ENCODE data around the gene ETV6.
A peak's percentile ranks its signal among the peaks of the same experiment; 100 is the strongest.

ETV6 gene

GRCh38 chr12:11660624-11661023 lies 11.2 kb downstream of the ETV6 start:
- peak overlapping the region; percentile 42 for H3K4me2 ChIP-seq (ENCODE audit: low read depth, low read length, poor library complexity, severe bottlenecking)
- TF ChIP-seq CTCF (conservative IDR thresholded peaks at IDR 0.05; ENCODE audit: low read length) (no peak), EZH2phosphoT487 (IDR thresholded peaks at IDR 0.05; ENCODE audit: borderline replicate concordance) (no peak)
- H2AFZ ChIP-seq (ENCODE audit: low read length), result no peak overlapping the region
- peaks cover 100% of the 10 kb centered on the region for H3K79me2 ChIP-seq (ENCODE audit: insufficient read depth, low read length)
- peaks cover 41% of the 10 kb centered on the region for H3K4me1 ChIP-seq (ENCODE audit: insufficient read depth, low read length, poor library complexity, severe bottlenecking)
- no peaks in the 10 kb centered on the region for H3F3A ChIP-seq (ENCODE audit: low read depth)
- no peaks in the 10 kb centered on the region for H3K9me2 ChIP-seq (replicated peaks; ENCODE audit: low read depth, low read length)
- no peak overlapping the region for H3K4me3 ChIP-seq (ENCODE audit: low read length, poor library complexity, severe bottlenecking)
- no peaks in the 10 kb centered on the region for H3K27me3 ChIP-seq (ENCODE audit: insufficient read depth, low read length, poor library complexity, severe bottlenecking)
- H3K9me3 ChIP-seq (ENCODE audit: insufficient read depth, low read depth, low read length), result no peaks in the 10 kb centered on the region
- no peak overlapping the region for H3K9ac ChIP-seq (ENCODE audit: low read depth, low read length, poor library complexity, severe bottlenecking)
- H3K36me3 ChIP-seq (ENCODE audit: insufficient read depth, low read length), result peaks cover 33% of the 10 kb centered on the region; the same call in 1 of the 2 replicates
- H4K20me1 ChIP-seq (ENCODE audit: insufficient read depth, low read length, poor library complexity, severe bottlenecking), result peaks cover 85% of the 10 kb centered on the region

GRCh38 chr12:11661491-11662089 lies 12.1 kb downstream of the ETV6 start:
- TF ChIP-seq CTCF (conservative IDR thresholded peaks at IDR 0.05; ENCODE audit: low read length) (no peak), EZH2phosphoT487 (IDR thresholded peaks at IDR 0.05; ENCODE audit: borderline replicate concordance) (no peak)
- Histone ChIP-seq H4K20me1 (ENCODE audit: insufficient read depth, low read length, poor library complexity, severe bottlenecking) (peaks cover 81% of the 10 kb centered on the region), H3K27me3 (ENCODE audit: insufficient read depth, low read length, poor library complexity, severe bottlenecking) (no peaks in the 10 kb centered on the region)

GRCh38 chr12:11662369-11662768 lies 12.9 kb downstream of the ETV6 start:
- Histone ChIP-seq H3K9me3 (ENCODE audit: insufficient read depth, low read depth, low read length) (no peaks in the 10 kb centered on the region), H3K9me2 (replicated peaks; ENCODE audit: low read depth, low read length) (no peaks in the 10 kb centered on the region), H3K9ac (ENCODE audit: low read depth, low read length, poor library complexity, severe bottlenecking) (no peak overlapping the region), H2AFZ (ENCODE audit: low read length) (no peak overlapping the region), H3K4me3 (ENCODE audit: low read length, poor library complexity, severe bottlenecking) (no peak overlapping the region), H4K20me1 (ENCODE audit: insufficient read depth, low read length, poor library complexity, severe bottlenecking) (peaks cover 84% of the 10 kb centered on the region), H3K79me2 (ENCODE audit: insufficient read depth, low read length) (peaks cover 100% of the 10 kb centered on the region), H3K27me3 (ENCODE audit: insufficient read depth, low read length, poor library complexity, severe bottlenecking) (no peaks in the 10 kb centered on the region), H3K4me2 (ENCODE audit: low read depth, low read length, poor library complexity, severe bottlenecking) (peak overlapping the region; percentile 42), H3K4me1 (ENCODE audit: insufficient read depth, low read length, poor library complexity, severe bottlenecking) (peaks cover 34% of the 10 kb centered on the region), H3K36me3 (ENCODE audit: insufficient read depth, low read length) (peaks cover 37% of the 10 kb centered on the region; the same call in 1 of the 2 replicates), H3F3A (ENCODE audit: low read depth) (no peaks in the 10 kb centered on the region)
- TF ChIP-seq EZH2phosphoT487 (IDR thresholded peaks at IDR 0.05; ENCODE audit: borderline replicate concordance), result no peak
- no peak for TF ChIP-seq CTCF (conservative IDR thresholded peaks at IDR 0.05; ENCODE audit: low read length)

More at GRCh38 chr12:11661491-11662089, 12.1 kb downstream of the ETV6 start:
- Histone ChIP-seq H3K9ac (ENCODE audit: low read depth, low read length, poor library complexity, severe bottlenecking) (no peak overlapping the region), H3K9me2 (replicated peaks; ENCODE audit: low read depth, low read length) (no peaks in the 10 kb centered on the region), H3K9me3 (ENCODE audit: insufficient read depth, low read depth, low read length) (no peaks in the 10 kb centered on the region), H3K36me3 (ENCODE audit: insufficient read depth, low read length) (peaks cover 37% of the 10 kb centered on the region; the same call in 1 of the 2 replicates), H3K79me2 (ENCODE audit: insufficient read depth, low read length) (peaks cover 100% of the 10 kb centered on the region), H3F3A (ENCODE audit: low read depth) (no peaks in the 10 kb centered on the region), H3K4me1 (ENCODE audit: insufficient read depth, low read length, poor library complexity, severe bottlenecking) (peaks cover 37% of the 10 kb centered on the region), H2AFZ (ENCODE audit: low read length) (no peak overlapping the region), H3K4me3 (ENCODE audit: low read length, poor library complexity, severe bottlenecking) (no peak overlapping the region), H3K4me2 (ENCODE audit: low read depth, low read length, poor library complexity, severe bottlenecking) (peak overlapping the region; percentile 42)
